Muscle of leg (tissue), 11 donors: ENCODE results near the gene BCAS2. TPM values are rescaled to one million over a fixed set of nuclear protein-coding genes. Genes with fewer than 3 reads are reported as not detected.

Source experiments
- DNase-seq: peaks from one replicate; pipeline ENCODE4 v3.0.0; 2013
- H3K27ac ChIP-seq: one replicate; pipeline ENCODE4 v1.5.1; 2013; ENCODE audit warnings: mild to moderate bottlenecking, low read length, control low read depth
- H3K27me3 ChIP-seq: one replicate; pipeline ENCODE4 v1.6.1; 2013; ENCODE audit warnings: low read length; ENCODE audit not compliant: control insufficient read depth, insufficient read depth
- H3K36me3 ChIP-seq: one replicate; pipeline ENCODE4 v1.6.1; 2013; ENCODE audit warnings: low read length; ENCODE audit not compliant: control insufficient read depth, insufficient read depth
- H3K4me1 ChIP-seq: one replicate; pipeline ENCODE4 v1.6.1; 2013; ENCODE audit warnings: low read length; ENCODE audit not compliant: control insufficient read depth, insufficient read depth
- H3K4me3 ChIP-seq: one replicate; pipeline ENCODE4 v1.5.1; 2013; ENCODE audit warnings: low read length, control low read depth
- H3K9me3 ChIP-seq: replicated peaks from 2 replicates; pipeline ENCODE4 v1.6.1; 2013; ENCODE audit warnings: low read depth, low read length; ENCODE audit not compliant: control insufficient read depth
- WGBS: methylation state at CpG from one replicate; pipeline ENCODE4 v1.1.5; 2013; ENCODE audit warnings: missing lambda C conversion rate; ENCODE audit not compliant: insufficient coverage; 5-methylcytosine and 5-hydroxymethylcytosine counted together
- polyA plus RNA-seq, 8 donors: library from polyadenylated mRNA; unstranded; fragments of 120-200 nt; gene quantifications; one replicate each; pipeline versions ENCODE4 v1.2.1 to v1.2.3, GENCODE V29; 2013; ENCODE audit warnings: inconsistent platforms in 1 of 8, low replicate concordance in 1 of 8; ENCODE audit not compliant: insufficient read length in 8 of 8, insufficient read depth in 1 of 8
- total RNA-seq: library from RNA; stranded (reverse); fragments of 120-200 nt; gene quantifications from one replicate; pipeline ENCODE4 v1.2.4, GENCODE V29; 2013

The BCAS2 gene
- total and polyA plus RNA-seq, 9 donors = 21.0 to 31.9 (median 26.8) TPM

- H3K27ac ChIP-seq = no peak overlapping the region
- no peaks in the 10 kb centered on the region for H3K27me3 ChIP-seq
- 80% methylated on average over 1 of the region's 2 CpGs for WGBS
- no peaks in the 10 kb centered on the region for H3K4me1 ChIP-seq
- no peak overlapping the region for H3K4me3 ChIP-seq
- no peaks in the 10 kb centered on the region for H3K9me3 ChIP-seq
- no peak for DNase-seq
- no peaks in the 10 kb centered on the region for H3K36me3 ChIP-seq
Observed at GRCh38 chr1:114545796-114546195, 35.6 kb downstream of the BCAS2 start.

- H3K27ac ChIP-seq = no peak overlapping the region
- no peaks in the 10 kb centered on the region for H3K9me3 ChIP-seq
- no peak for DNase-seq
- H3K4me3 ChIP-seq = no peak overlapping the region
- no peaks in the 10 kb centered on the region for H3K4me1 ChIP-seq
- WGBS = no CpG with 5 or more reads among the region's 1 CpG
- no peaks in the 10 kb centered on the region for H3K36me3 ChIP-seq
- H3K27me3 ChIP-seq = no peaks in the 10 kb centered on the region
Observed at GRCh38 chr1:114545315-114545714, 36.1 kb downstream of the BCAS2 start.

GRCh38 chr1:114540821-114541220 lies 40.6 kb downstream of the BCAS2 start:
- 51% methylated on average over 4 of the region's 6 CpGs for WGBS
- no peak for DNase-seq
- Histone ChIP-seq H3K27ac (no peak overlapping the region), H3K4me1 (no peaks in the 10 kb centered on the region), H3K36me3 (no peaks in the 10 kb centered on the region), H3K4me3 (no peak overlapping the region), H3K27me3 (no peaks in the 10 kb centered on the region), H3K9me3 (no peaks in the 10 kb centered on the region)

GRCh38 chr1:114540272-114540671 lies 41.1 kb downstream of the BCAS2 start:
- DNase-seq = no peak
- no peaks in the 10 kb centered on the region for H3K36me3 ChIP-seq
- WGBS = no CpG with 5 or more reads among the region's 3 CpGs
- no peak overlapping the region for H3K27ac ChIP-seq
- H3K27me3 ChIP-seq = no peaks in the 10 kb centered on the region
- H3K9me3 ChIP-seq = no peaks in the 10 kb centered on the region
- H3K4me3 ChIP-seq = no peak overlapping the region
- H3K4me1 ChIP-seq = no peaks in the 10 kb centered on the region

GRCh38 chr1:114536043-114536442 lies 45.4 kb downstream of the BCAS2 start:
- Histone ChIP-seq H3K27me3 (no peaks in the 10 kb centered on the region), H3K9me3 (no peaks in the 10 kb centered on the region), H3K27ac (no peak overlapping the region), H3K4me3 (no peak overlapping the region), H3K4me1 (no peaks in the 10 kb centered on the region), H3K36me3 (no peaks in the 10 kb centered on the region)
- no peak for DNase-seq
- WGBS = 80% methylated on average over 7 of the region's 7 CpGs

GRCh38 chr1:114535401-114535800 lies 46.0 kb downstream of the BCAS2 start:
- no CpG with 5 or more reads among the region's 1 CpG for WGBS
- no peaks in the 10 kb centered on the region for H3K27me3 ChIP-seq
- no peaks in the 10 kb centered on the region for H3K9me3 ChIP-seq
- H3K4me1 ChIP-seq = no peaks in the 10 kb centered on the region
- no peak overlapping the region for H3K27ac ChIP-seq
- DNase-seq = no peak
- H3K36me3 ChIP-seq = no peaks in the 10 kb centered on the region
- no peak overlapping the region for H3K4me3 ChIP-seq

GRCh38 chr1:114531094-114531493 lies 50.3 kb downstream of the BCAS2 start:
- no CpG with 5 or more reads among the region's 1 CpG for WGBS
- Histone ChIP-seq H3K4me3 (no peak overlapping the region), H3K9me3 (no peaks in the 10 kb centered on the region), H3K27ac (no peak overlapping the region), H3K27me3 (no peaks in the 10 kb centered on the region), H3K36me3 (no peaks in the 10 kb centered on the region), H3K4me1 (no peaks in the 10 kb centered on the region)
- DNase-seq = no peak

- no CpG with 5 or more reads among the region's 2 CpGs for WGBS
- Histone ChIP-seq H3K4me1 (no peaks in the 10 kb centered on the region), H3K27ac (no peak overlapping the region), H3K4me3 (no peak overlapping the region), H3K27me3 (no peaks in the 10 kb centered on the region), H3K36me3 (no peaks in the 10 kb centered on the region), H3K9me3 (no peaks in the 10 kb centered on the region)
- no peak for DNase-seq
Observed at GRCh38 chr1:114530224-114530623, 51.2 kb downstream of the BCAS2 start.

GRCh38 chr1:114524944-114525343 lies 56.5 kb downstream of the BCAS2 start:
- Histone ChIP-seq H3K9me3 (no peaks in the 10 kb centered on the region), H3K4me3 (no peak overlapping the region), H3K36me3 (no peaks in the 10 kb centered on the region), H3K4me1 (no peaks in the 10 kb centered on the region), H3K27ac (no peak overlapping the region), H3K27me3 (no peaks in the 10 kb centered on the region)
- DNase-seq = no peak

GRCh38 chr1:114522264-114522575 lies 59.2 kb downstream of the BCAS2 start:
- DNase-seq = no peak
- no peaks in the 10 kb centered on the region for H3K27me3 ChIP-seq
- no CpG with 5 or more reads among the region's 2 CpGs for WGBS

GRCh38 chr1:114521396-114522263 lies 59.8 kb downstream of the BCAS2 start:
- Histone ChIP-seq H3K9me3 (no peaks in the 10 kb centered on the region), H3K27me3 (no peaks in the 10 kb centered on the region), H3K36me3 (no peaks in the 10 kb centered on the region), H3K4me1 (no peaks in the 10 kb centered on the region), H3K27ac (no peak overlapping the region), H3K4me3 (no peak overlapping the region)
- no peak for DNase-seq
- no CpG with 5 or more reads among the region's 8 CpGs for WGBS

More at GRCh38 chr1:114522264-114522575, 59.2 kb downstream of the BCAS2 start:
- Histone ChIP-seq H3K27ac (no peak overlapping the region), H3K4me3 (no peak overlapping the region), H3K4me1 (no peaks in the 10 kb centered on the region), H3K9me3 (no peaks in the 10 kb centered on the region), H3K36me3 (no peaks in the 10 kb centered on the region)
